Prostate gland (tissue), 1 donor: ENCODE data around the gene NSUN6.

ENCODE experiments used
- POLR2A ChIP-seq: fragments of 450-650 bp; IDR thresholded peaks from one replicate; pipeline ENCODE4 v1.6.1; 2016; ENCODE audit warnings: antibody characterized with exemption, mild to moderate bottlenecking
- POLR2AphosphoS5 ChIP-seq: sonication (generic); formaldehyde crosslinking; IDR thresholded peaks from one replicate; pipeline ENCODE4 v1.6.1; 2017; ENCODE audit warnings: antibody characterized with exemption

- TF ChIP-seq POLR2A (no peak), POLR2AphosphoS5 (no peak)
Measured at GRCh38 chr10:18545621-18546305, 105.6 kb downstream of the NSUN6 start.
